ENCODE measurements around the gene DNAH10.
"Not testable (repeated sequence)": the region's sequence is repeated elsewhere in the genome, so short reads cannot be mapped to it uniquely, and the experiment has no call there.

The DNAH10 gene

DNA sequence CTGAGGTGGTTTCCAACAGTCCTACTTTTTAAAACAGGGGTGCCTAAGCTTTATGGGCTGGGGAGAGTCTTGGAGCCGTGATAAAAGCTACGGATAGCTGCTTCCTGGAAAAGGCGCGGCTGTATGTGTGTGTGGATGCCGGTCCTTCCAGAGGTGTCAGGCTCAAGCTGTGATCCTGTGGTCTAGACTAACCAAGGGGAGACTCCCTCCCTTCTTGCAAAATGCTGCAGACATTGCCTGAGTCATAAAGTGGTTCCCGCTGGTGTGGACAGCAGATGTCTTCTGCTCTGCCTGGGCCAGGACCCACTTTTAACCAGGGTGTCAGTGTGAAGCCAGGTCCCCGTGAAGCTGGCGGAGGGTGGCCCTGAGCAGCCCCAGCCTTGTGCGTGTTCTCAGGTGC, 172.7 kb downstream of the DNAH10 start:
- no peak for DNase-seq (ENCODE audit: low spot score)

DNA sequence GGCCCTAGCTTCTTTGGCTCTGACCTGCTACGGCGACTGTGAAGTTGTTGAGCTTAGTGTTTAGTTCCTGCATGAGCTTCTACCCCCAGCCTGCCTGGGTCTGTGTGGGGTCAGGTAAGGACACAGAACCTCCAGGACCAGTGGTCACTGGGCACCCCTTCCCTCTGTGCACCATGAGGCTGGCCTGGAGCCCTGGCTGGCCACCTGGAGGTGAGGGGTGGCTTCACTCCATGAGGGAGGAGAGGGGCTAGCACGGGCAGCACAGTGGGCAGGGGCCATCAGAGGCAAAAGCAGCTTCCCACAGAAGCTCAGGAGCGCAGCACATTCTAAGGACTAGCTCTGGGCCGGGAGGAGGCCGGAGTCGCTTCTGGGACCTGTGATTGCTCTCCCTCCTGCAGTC, 173.9 kb downstream of the DNAH10 start:
- DNase-seq (ENCODE audit: low spot score) = no peak

DNA sequence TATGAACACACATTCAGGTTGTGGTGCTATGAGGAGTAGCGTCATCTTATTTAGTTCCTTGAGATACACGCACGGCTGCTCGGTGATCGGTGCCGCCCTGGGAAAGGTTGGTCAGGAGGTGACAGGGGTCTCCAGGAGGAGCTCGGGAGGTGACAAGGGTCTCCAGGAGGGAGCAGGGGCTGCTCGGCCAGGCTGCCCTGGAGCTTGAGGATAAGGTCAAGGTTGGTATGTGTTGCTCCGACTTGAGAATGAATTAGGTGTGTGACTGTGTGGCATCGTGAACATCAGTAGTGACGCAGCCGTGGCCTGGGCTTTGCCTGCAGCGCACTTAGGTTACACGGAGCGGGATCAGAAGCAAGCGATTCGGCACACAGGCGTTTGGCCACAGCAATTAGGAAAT, 174.4 kb downstream of the DNAH10 start:
- DNase-seq (ENCODE audit: low spot score) = no peak

DNA sequence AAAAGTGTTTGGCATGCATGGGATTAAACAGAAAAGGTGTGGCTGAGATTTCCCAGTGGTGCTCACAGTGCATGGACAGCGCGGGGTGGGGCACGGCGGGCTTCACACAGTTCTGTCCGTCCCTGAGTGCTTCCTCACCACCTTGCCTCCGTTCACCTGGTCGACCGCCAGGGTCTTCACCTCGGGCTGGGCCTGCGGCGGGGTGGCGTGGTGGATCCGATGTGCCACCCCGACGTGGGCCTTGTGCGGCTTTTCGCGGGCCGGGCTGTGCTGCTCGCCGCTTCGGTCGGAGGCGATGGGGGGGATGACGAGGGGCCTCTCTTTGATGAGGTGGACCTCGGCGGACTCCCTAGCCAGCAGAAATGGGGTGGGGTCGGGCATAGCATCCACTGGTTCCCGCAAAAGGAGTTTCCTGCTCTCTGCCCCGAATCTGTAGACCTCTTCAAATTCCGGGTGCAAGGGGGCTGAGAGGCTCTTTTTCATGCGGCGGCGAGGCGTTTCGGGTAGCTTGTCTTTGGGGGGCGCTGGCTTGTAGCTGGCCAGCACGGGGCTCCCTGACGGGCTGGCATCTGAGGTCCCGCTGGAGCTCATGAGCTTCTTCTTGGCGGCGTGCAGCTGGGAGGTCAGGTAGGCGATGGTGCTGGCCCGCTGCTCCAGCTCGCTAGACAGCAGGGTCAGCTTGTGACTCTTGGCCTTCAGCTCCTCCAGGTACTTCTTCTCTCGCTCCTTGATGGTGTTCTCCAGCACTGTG, 175.0 kb downstream of the DNAH10 start:
- no peak for DNase-seq (ENCODE audit: low spot score)

DNA sequence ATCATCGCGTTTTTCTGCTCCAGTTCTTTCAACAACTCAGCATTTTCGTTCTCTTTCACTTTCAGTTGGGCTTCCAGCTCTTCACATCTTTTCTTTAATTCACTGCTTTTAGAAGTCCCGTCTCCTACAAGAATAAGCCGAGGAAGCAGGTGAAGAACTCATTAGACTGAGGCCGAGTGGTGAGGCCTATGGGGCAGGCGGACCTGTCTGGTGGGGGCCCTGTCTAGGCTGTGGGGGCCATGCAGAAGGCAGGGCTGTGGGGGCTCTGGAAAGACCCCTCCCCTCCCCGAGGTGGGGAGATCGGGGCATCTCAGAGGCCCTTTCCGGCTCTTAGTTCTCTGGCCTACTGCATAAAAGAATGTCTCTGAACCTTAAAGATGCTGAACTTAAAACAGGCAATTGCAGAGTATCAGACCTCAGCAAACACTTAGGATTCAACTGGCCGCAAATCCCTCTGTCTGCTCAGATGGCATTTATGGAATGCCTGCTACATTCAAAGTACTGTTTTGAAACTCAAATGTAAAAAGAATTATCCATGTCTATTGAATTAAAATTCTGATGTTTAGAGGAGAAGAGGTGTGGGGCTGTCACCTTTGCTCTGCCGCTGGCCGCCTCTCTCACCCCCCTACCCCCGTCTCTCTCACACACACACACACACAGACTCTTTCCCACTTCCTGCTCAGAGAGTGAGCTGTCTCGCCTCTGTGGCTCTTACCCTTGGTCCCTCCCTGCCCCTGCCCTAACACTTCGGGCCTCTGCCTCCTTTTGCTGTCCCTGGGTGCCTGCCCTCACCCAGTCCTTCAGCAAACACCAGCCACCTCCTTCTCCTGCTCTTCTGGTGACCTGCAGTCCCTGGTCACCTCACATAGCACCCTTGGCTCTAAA, 175.8 kb downstream of the DNAH10 start:
- DNase-seq (ENCODE audit: low spot score) = no peak

DNA sequence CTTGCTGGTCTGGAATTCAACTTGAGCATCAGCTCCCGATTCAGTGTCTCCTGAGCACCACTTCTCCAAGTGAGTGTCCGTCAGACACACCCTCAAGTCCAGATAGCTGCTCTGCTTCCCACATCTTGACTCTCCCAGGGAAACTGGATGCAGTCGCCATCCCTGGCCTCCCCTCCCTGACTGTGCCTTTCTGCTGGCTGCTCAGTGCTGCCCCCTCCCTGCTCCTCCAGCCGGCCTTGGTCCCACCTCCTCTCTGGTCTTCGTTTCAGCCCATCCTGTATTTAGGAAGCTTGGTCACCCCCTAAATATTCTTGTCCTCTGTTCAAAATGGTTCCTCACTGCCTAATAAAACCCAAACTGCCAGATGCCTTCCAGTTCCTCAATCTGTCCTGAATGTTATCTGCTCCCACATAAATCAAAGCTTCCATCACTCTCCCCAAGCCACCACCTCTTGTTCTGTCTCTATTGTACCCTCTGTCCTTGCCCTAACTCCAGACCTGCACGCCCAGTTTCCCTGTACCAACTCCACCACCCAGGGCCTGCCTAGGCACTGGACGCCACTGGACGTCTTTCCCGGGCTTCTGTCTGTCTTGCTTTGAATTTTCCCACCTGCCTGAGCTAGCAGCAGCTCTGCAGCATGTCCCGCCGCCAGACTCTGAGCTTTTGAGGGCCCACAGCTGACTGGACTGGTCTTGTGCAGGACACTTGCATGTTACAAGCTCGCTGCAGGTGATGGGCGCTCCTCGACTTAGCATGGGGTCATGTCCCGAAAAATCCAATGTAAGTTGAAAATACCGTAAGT, 176.8 kb downstream of the DNAH10 start:
- peak; percentile 43 for DNase-seq (ENCODE audit: low spot score)

DNA sequence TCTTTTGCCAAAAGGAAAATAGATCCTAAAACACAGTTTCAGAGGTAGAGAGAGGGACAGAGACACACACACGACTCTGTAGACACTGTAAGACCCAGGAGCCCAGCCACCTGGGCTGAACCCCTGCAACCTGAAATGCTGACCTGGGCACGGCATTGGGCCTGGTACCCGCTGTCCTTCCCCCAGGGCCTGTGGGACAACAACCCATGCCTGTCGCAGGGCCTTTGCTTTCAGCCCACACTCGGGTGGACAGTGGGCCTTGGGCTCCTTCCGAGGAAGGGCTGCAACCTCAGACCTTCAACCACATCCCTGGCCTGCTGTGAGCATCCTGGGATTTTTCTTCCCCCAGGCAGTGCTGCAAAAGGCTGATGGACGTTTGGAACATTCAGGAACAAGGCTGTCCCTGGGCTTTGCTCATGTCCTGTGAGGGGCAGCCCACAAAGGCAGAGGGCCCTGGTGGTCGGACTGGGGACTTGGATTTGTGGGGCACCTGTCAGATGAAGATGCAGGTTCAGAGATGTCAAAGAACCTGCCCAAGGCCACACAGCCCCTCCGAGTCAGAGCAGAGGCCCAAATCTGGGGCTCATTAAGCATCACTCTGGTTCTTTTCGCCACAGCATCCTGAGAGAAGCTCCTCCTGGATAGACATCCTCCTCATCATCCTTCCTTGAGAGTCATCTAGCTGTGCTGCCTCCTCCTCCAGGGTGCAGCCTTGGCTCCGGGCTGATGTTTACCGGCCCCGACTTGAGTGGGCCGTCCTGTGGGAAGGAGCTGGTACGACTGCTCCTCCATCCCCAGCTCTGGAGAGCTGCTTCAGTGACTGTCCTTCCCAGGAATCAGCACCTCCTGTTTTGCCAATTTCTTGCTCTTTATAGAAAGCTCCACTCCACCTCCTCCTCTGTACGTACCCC, 177.9 kb downstream of the DNAH10 start:
- no peak for DNase-seq (ENCODE audit: low spot score)

DNA sequence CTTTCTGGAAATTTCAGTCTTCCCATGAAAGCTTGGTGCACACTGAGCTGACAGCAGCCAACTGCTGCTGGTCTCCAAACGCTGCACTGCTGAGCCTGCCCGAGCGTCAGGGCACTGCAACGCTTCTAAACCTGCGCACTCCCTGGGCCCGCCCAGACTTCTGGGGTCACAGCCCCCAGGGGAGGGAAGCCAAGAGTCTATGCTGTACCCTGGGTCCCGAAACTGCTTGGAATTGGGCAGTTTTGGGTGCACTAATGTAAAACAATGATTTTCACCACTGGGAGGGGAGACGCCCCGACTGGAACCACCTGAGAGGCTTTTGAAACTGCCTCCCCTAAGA, 178.5 kb downstream of the DNAH10 start:
- DNase-seq (ENCODE audit: low spot score) = no peak

DNA sequence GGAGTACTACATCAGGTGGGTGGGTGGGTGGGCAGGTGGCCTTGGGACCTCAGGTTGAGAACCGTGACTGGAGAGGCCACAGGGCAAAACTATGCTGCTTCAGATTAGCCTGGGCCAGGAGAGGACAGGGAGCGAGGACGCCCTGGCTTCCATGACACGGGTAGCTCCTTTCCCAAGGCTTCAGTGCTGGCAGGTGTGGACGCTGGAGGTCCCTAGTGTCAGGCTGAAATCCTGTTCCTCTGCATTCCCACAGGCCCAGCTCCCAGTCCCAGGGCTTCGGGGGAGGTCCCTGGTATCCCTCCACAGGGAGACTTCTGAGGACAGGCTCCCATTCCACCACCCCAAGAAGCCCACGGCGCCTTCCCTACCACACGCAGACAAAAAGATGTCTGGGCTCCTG, 178.9 kb downstream of the DNAH10 start:
- DNase-seq (ENCODE audit: low spot score) = no peak

DNA sequence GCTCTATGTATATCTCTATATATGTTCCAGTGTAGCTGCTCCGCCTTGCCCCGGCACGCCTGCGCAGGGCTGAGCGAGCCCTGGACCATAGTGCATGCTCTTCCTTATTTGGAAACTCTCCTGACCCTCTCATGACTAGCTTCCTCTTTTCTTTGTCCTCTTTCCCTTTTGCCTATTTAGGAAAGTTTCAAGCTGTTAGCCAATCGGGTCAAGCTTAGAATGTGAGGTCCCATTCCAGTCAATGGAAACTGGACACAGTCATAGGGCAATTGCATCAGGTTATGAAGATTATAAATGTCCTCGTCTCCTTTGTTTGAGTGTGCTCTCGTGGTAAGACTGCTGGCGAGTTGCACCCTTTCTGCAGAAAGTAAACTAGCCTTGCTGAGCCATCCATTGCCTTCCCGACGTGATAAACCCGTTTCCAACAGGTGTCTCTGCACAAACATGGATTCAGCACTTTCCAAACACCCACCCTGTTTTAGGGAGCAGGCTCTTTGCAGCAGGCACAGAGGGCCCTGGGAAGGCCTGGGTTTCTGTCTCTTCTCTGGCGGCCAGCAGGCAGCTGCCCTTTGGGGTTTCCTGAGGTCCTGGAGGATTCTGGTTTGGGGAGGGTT, 179.6 kb downstream of the DNAH10 start:
- no peak for DNase-seq (ENCODE audit: low spot score)

DNA sequence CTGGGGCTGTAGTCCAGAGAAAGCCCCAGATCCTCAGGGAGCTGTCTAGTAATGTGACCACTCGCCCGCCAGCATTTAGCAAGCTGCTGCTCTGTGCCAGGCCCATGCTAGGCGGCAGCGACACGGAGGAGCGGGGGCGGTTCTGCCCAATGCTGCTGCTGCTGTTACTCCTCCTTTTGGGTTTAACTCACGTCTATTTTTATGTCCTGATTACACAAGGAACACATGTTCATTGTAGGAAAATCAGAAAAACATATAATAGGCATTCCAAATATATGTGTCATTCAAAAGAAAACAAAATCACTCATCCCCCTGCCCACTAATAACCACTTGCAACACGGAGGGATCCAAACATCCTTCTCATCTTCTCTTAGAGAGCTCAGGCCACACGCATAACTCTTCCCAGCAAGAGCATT, 180.1 kb downstream of the DNAH10 start:
- DNase-seq (ENCODE audit: low spot score) = no peak

DNA sequence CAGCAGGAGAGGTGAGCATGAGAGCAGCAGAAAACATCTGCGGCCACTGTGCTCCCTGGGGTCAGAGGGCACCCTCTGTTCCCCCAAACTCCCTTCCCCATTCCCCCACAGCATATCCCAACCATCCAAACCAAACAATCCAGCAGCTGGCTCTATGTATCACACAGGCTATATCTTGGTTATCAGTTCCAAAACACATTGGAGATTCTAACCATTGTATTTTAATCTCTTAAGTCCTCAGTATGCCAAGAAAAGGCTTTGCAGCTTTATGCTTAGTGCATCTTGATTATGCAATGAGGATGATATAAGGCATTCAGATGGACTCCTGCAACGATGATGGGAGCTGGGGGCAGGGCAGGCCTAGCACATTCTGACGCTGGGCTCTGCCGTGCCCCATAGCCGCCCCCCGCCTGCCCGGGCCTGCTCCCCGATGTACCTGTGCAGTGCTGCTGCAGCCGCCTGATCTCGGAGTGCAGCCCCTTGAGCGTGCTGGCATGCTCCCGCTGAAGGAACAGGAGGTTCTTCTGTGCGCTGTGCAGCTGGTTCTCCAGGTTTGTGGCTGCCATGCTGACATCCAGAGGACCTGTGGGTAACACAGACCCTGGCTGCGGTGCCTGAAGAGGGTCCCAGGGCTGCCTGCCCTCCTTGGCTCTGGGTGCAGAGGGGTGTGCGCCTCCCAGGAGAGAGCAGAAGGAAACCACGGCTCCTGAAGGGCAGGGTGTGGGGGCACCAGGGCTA, 181.0 kb downstream of the DNAH10 start:
- no peak for DNase-seq (ENCODE audit: low spot score)

DNA sequence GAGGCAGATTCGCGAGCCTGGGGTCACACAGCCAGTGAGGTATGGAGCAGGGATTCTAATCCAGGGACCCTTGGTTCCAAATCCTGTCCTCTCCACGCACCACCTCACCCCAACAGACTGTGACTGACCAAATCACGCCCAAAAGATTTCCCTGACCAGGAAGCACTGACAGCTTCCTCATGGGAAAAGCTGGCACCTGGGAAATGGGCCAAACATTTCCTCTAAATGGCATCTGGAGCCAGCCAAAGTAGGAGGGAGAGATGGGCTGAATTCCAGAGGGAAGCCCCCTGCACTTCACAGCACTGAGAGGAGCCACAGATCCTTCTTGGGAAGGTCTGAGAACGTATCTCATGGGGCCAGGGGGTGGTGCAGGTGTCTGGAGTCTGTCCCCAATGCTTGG, 181.7 kb downstream of the DNAH10 start:
- no peak for DNase-seq (ENCODE audit: low spot score)

DNA sequence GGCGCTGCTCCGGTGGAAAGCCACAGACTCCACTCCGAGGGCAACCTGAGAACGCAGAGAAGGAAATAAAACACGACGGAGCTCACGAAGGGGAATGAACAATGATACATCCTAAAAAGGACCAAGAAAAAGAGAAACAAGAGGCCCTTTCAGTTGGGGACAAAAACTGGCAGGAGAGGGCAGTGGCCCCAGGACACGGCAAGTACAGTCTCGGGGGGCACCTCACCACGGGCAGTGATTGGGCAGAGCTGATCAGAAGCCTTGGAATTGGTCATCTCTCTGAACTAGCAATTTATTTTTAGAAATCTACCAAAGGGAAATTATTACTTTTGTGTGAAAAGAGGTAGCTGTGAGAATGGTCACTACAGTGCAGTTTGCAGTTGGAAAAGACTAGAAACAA, 182.6 kb downstream of the DNAH10 start:
- no peak for DNase-seq (ENCODE audit: low spot score)

DNA sequence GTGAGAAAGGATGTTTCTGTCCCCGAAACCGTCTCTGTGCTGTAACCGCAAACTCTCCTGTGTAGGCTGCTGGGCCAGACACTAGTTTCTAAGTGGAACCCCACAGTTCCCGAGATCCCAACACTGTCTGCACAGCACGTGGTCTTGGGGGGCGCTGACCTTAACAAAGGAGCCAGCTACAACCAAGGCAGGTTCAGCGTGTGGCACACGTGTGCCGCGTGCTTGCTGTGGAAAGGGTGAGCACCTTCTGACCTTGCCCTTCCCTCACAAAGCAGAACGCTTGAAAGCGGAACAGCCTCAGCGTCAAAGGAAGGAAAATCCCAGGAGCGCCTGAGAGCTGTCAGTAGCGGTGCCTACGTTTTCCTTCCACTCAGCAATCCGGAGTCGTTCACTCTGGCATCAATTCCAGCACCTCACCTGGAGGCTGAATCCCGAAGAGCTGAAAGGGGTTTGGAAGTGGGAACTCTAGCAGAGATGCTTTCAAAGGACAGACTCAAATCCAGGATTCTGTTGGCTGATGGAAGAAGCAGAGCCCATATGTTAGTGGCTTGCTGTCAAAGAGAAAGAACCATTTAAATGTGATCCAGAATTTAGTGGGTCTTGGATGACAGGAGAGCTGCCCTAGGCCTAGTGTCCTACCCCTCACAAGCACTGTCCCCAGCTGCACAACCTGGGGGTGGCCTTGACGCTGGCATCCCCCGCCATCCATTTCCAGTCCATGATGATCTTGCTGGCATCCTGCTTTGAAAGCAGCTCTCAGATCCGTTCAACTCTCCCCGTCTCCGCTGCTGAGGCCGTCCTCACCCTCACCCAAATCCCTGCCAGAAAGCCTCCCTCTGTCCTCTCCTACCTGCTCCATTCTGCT, 183.4 kb downstream of the DNAH10 start:
- DNase-seq (ENCODE audit: low spot score) = no peak

DNA sequence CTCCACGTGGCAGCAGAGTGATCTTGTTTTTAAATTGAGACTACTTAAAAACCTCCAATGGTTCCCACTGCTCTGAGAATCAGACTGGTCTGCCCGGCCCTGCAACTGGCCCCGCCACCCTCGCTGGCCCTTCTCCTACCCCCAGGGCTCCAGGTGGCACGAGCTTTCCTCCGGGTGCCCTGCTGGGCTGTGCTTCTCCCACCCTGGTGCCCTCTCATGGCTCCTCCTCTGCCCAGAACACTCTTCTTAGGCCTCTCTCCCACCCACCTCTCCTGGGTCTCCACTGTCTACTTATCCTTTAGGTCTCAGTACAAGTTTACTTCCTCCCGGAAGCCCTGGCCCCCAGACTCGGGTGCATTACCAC, 184.0 kb downstream of the DNAH10 start:
- no peak for DNase-seq (ENCODE audit: low spot score)

DNA sequence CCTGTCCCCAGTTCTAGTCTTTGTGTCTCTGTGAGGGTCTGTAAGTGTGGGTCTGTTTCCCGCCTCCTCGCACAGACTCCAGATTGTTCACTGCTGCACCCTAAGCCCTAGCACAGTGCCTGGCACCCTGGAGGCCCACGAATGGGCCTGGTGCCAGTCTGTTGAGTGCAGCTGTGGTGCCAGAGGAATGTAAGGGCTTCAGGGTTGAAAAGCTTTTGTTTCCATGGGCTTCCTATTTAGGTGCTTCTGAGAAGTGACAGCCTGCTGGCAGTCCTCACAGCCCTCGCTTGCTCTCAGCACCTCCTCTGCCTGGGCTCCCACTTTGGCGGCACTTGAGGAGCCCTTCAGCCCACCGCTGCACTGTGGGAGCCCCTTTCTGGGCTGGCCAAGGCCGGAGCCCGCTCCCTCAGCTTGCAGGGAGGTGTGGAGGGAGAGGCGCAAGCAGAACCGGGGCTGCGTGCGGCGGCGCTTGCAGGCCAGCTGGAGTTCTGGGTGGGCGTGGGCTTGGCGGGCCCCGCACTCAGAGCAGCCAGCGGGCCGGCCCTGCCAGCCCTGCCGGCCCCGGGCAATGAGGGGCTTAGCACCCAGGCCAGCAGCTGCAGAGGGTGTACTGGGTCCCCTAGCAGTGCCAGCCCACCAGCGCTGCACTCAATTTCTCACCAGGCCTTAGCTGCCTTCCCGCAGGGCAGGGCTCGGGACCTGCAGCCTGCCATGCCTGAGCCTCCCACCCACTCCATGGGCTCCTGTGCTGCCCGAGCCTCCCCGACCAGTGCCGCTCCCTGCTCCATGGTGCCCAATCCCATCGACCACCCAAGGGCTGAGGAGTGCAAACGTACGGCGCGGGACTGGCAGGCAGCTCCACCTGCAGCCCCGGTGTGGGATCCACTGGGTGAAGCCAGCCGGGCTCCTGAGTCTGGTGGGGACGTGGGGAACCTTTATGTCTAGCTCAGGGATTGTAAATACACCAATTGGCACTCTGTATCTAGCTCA, 184.7 kb downstream of the DNAH10 start:
- DNase-seq (ENCODE audit: low spot score) = not testable (repeated sequence)

DNA sequence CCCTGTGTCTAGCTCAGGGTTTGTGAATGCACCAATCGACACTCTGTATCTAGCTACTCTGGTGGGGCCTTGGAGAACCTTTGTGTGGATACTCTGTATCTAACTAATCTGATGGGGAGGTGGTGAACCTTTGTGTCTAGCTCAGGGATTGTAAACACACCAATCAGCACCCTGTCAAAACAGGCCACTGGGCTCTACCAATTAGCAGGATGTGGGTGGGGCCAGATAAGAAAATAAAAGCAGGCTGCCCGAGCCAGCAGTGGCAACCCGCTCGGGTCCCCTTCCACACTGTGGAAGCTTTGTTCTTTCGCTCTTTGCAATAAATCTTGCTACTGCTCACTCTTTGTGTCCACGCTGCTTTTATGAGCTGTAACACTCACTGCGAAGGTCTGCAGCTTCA, 185.4 kb downstream of the DNAH10 start:
- not testable (repeated sequence) for DNase-seq (ENCODE audit: low spot score)

Data from HuH-7 (cell line).